ENCODE data around the gene BLCAP.
"Not testable (repeated sequence)": the region's sequence is repeated elsewhere in the genome, so short reads cannot be mapped to it uniquely, and the experiment has no call there.

Gene BLCAP

DNA sequence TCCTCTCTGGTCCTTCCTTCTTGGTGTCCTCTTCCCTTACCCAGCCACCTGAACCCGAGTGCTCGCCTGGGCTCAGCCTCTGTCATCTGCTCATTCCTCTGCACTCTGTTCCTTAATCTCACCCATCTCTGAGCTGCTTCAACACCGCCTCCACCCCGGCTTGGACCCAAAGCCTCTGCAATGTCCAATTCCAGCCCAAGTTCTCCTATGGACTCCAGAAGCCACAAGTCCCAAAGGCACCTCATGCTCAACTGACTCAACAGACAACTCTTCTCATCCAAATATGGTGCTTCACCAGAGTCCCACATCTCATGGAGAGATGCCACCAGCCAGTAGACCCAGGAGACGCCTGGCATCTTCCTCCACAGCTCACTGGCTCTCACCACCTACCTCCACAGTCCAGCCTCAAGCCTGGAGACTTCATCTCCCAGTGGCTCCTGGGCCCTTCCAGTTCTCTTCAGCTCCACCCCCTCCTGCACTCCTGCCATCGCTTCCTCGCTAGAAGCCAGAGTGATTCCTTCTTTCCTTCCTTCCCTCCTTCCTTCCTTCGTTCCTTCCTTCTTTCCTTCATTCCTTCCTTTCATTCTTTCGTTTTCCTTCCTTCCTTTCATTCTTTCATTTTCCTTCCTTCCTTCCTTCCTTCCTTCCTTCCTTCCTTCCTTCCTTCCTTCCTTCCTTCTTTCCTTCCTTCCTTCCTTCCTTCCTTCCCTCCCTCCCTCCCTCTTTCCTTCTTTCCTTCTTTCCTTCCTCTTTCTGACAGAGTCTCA, 47.6 kb downstream of the BLCAP start:
- FAIRE-seq, result no peak

DNA sequence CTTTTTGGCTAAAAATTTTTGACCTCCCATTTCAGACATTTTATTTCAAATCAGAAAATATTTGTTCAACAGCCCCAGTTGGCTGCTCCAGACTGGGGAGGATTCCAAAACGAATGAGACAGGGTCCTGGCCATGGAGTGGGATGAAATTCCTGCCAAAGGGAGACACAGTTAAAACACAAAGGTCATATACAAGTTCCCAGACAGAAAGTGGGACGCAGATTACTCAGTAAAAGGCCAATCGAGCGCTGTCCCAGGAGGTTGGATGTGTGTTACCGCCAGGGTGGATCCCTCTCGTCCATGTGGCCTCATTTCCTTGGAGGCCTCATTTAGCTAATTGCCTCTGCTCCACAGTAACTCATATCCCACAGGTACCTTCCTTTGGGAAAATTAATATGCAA, 48.4 kb downstream of the BLCAP start:
- no peak for FAIRE-seq

DNA sequence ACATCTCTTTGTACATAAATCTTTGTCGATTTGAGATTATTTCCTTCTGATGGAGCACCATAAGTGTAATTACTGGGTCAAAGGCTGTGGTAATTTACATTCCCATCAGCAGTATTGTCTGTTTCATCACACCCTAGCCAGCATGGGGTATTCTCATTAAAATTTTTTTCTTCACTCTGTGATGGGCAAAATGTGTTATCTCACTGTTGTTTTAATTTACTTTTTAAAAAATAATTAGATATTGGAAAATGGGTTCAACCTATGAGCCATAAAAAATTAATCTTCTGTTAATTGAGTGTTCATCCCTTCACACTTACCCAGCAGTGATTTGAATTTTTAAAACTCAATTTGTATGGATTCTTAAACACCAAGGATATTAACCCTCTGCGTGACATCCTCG, 50.6 kb downstream of the BLCAP start:
- FAIRE-seq, result no peak

DNA sequence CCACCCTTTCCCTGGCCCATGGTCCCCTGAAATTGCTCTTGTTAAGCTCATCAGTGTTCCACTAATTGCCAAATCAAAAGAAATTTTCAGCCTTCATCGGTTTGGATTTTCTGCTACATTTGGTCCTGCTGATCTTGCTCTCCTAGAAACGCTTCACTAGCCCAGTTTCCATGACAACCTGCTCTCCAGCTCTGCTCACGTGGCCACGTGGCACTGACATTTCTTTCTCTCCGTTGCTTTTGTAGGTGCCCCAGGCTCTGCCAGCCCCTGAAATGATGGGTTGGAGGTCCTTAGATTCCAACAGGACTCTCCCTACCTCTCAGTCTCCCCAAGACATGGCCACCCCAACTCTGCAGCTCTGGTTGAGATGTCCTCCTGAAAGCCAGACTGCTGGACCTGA, 52.4 kb downstream of the BLCAP start:
- no peak for FAIRE-seq

DNA sequence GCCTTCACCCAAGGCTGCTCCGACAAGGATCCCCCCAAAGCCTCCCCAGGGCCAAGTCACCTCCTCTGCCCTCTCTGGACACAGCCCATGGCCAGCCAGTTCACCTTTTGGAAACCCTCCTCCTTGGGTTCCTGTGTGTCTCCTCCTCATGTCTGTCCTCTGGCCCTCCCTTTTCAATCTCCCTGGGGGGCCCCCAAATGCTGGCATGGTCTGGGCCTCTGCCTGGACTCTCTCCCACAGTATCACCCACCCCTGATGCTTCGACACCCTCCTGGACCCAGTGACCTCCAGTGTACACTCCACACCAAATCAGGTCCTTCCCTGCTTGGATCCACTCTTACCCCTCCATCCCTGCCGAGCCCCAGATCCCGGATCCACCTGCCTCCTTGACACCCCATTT, 53.3 kb downstream of the BLCAP start:
- FAIRE-seq, result no peak

DNA sequence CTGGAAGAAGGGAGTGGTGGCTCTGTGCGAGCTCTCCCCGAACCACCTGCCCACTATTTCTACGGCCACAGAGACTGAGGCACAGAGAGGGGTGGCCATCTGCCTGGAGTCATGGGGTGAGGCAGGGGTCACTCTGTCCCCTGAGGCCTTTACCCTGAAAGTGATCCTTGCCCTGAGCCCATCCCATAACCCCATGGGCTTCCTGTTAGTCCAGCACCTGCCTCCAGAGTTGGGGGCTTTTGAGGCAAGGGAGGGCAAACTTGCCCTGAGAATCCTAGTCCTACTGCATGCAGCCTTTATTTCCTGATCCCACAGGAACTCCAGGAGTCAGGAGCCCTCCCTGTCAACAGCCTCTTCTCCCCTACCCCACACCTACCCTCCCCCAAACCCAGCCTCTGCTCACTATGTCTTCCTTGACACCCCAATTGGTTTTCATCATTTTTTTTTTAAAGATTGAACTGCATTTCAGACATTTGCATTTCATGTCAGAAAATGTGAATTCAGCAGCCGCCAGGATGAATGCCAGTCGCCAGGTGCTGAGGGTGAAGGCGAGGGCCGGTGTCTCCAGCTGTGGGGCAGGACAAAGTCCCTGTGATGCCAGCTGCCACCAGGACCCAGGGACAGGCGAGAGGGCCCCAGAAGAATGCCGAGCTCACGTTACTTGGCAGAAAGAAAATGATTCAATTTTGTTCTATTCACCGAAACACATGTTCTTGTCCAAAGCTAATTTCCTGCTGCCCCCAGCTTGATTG, 54.3 kb downstream of the BLCAP start:
- FAIRE-seq, result no peak

DNA sequence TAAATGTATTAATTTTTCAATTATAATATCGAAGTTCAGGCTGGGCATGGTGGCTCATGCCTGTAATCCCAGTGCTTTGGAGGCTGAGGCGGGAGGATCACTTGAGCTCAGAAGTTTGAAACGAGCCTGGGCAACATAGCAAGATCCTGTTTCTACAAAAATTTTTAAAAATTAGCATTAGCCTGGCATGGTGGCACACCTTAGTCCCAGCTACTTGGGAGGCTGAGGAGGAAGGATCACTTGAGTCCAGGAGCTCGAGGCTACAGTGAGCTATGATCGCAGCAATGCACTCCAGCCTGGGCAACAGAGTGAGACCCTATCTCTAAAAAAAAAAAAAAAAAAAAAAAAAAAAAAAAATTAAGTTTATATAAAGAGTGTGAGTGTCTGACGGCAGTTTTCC, 55.2 kb downstream of the BLCAP start:
- not testable (repeated sequence) for FAIRE-seq

DNA sequence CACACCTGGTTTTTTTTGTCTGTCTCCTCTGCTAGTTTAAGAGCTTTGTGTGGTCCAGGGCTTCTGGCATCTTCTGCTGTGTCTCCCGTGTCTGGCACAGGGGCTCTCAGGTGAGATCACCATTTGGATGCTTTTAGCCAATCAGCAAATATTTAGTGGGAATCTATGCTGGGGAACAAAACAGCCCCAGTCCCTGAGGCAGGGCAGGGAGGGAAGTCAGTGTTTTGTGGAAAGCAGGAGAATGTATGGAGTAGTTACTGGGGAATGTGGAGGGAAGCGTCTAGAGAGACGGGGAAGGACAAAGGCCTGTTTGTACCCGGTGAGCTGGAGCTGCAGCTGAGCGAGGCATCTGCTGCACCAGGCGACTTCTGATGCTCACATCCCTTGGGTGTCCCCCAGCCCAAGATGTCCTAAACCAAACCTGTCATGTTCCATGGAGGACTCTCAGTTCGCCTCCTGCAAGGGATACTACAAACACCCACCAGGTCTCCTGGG, 55.9 kb downstream of the BLCAP start:
- no peak for FAIRE-seq

DNA sequence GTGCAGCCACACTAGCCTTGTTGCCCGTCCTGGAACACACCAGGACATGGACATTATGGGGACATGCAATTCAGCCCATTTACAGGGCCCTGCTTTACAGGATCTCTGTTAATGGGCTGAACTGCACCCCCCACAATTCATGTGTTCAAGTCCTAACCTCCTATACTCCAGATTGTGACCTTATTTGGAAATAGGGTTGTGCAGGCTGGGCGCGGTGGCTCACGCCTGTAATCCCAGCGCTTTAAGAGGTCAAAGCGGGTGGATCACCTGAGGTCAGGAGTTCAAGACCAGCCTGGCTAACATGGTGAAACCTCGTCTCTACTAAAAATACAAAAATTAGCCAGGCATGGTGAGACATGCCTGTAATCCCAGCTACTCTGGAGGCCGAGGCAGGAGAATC, 57.5 kb downstream of the BLCAP start:
- not testable (repeated sequence) for FAIRE-seq

DNA sequence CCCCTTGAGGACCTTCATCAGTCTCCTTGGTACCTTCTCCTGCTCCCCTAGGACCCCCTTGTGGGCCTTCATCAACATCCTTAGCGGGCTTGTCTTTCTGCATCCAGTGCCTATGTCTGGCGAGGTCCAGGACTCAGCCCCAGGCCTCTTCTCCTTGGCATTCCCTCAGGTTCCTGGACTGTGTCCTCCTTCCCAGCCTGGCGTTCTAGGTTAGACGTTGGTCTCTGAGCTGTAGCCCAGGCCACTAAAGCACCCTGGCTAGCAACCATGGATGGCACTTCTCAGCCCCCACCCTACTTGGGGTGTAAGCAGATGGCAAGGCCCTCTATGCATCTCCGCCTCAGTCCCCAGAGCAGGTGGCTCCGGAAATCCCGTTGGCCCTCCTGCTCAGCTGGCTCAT, 58.1 kb downstream of the BLCAP start:
- no peak for FAIRE-seq

DNA sequence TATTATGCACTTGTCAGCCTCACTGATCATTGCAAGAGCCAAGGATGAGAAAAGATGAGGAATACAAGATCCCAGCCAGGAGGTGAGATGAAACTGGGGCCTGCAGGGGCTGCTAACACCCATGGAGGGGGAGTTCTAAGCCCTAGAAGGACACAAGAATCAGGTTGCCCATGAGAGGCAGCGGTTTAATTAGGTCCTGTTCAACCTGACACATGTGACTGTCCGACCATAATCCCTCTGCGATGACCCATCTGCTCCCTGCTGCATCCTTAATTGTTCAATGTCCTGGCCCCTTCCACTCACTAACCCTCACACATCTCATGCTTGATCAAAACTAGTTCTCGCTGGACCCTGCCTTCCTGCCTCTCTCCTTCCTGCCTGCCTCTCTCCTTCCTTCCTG, 58.8 kb downstream of the BLCAP start:
- FAIRE-seq, result no peak
